ENCODE data around the gene KIF18A.

The KIF18A gene

GRCh38 chr11:28043930-28044709, 63.8 kb downstream of the KIF18A start:
- DNase-seq (ENCODE audit: low read depth, low spot score): no peak
- no peaks in the 10 kb centered on the region for H3K36me3 ChIP-seq (ENCODE audit: control insufficient read depth, insufficient read depth, low read length)
- H3K27ac ChIP-seq (ENCODE audit: low read length): no peak overlapping the region
- H3K4me1 ChIP-seq (ENCODE audit: control insufficient read depth, insufficient read depth, low read length): no peaks in the 10 kb centered on the region
- no peak overlapping the region for H3K4me3 ChIP-seq (ENCODE audit: low read length)
- H3K9me3 ChIP-seq (ENCODE audit: control insufficient read depth, insufficient read depth, low read length): no peaks in the 10 kb centered on the region
- WGBS (ENCODE audit: insufficient coverage, insufficient read length): no CpG with 5 or more reads among the region's 3 CpGs
- no peaks in the 10 kb centered on the region for H3K27me3 ChIP-seq (ENCODE audit: control insufficient read depth, insufficient read depth, low read length)

- Histone ChIP-seq H3K27me3 (ENCODE audit: control insufficient read depth, insufficient read depth, low read length) (no peaks in the 10 kb centered on the region), H3K9me3 (ENCODE audit: control insufficient read depth, insufficient read depth, low read length) (no peaks in the 10 kb centered on the region), H3K4me3 (ENCODE audit: low read length) (no peak overlapping the region), H3K4me1 (ENCODE audit: control insufficient read depth, insufficient read depth, low read length) (no peaks in the 10 kb centered on the region), H3K36me3 (ENCODE audit: control insufficient read depth, insufficient read depth, low read length) (no peaks in the 10 kb centered on the region), H3K27ac (ENCODE audit: low read length) (no peak overlapping the region)
- no peak for DNase-seq (ENCODE audit: low read depth, low spot score)
- WGBS (ENCODE audit: insufficient coverage, insufficient read length): no CpG with 5 or more reads among the region's 2 CpGs
Observed at GRCh38 chr11:28040384-28040783, 67.6 kb downstream of the KIF18A start.

- WGBS (ENCODE audit: insufficient coverage, insufficient read length): no CpG with 5 or more reads among the region's 1 CpG
- Histone ChIP-seq H3K9me3 (ENCODE audit: control insufficient read depth, insufficient read depth, low read length) (no peaks in the 10 kb centered on the region), H3K27me3 (ENCODE audit: control insufficient read depth, insufficient read depth, low read length) (no peaks in the 10 kb centered on the region), H3K4me3 (ENCODE audit: low read length) (no peak overlapping the region), H3K27ac (ENCODE audit: low read length) (no peak overlapping the region), H3K36me3 (ENCODE audit: control insufficient read depth, insufficient read depth, low read length) (no peaks in the 10 kb centered on the region), H3K4me1 (ENCODE audit: control insufficient read depth, insufficient read depth, low read length) (no peaks in the 10 kb centered on the region)
- DNase-seq (ENCODE audit: low read depth, low spot score): no peak
Observed at GRCh38 chr11:28038775-28039174, 69.2 kb downstream of the KIF18A start.

GRCh38 chr11:28026634-28027290, 81.2 kb downstream of the KIF18A start:
- Histone ChIP-seq H3K9me3 (ENCODE audit: control insufficient read depth, insufficient read depth, low read length) (no peaks in the 10 kb centered on the region), H3K4me1 (ENCODE audit: control insufficient read depth, insufficient read depth, low read length) (no peaks in the 10 kb centered on the region), H3K36me3 (ENCODE audit: control insufficient read depth, insufficient read depth, low read length) (no peaks in the 10 kb centered on the region), H3K4me3 (ENCODE audit: low read length) (no peak overlapping the region), H3K27ac (ENCODE audit: low read length) (no peak overlapping the region), H3K27me3 (ENCODE audit: control insufficient read depth, insufficient read depth, low read length) (no peaks in the 10 kb centered on the region)
- no CpG with 5 or more reads among the region's 2 CpGs for WGBS (ENCODE audit: insufficient coverage, insufficient read length)
- DNase-seq (ENCODE audit: low read depth, low spot score): no peak

- Histone ChIP-seq H3K27me3 (ENCODE audit: control insufficient read depth, insufficient read depth, low read length) (no peaks in the 10 kb centered on the region), H3K4me3 (ENCODE audit: low read length) (no peak overlapping the region), H3K36me3 (ENCODE audit: control insufficient read depth, insufficient read depth, low read length) (no peaks in the 10 kb centered on the region), H3K9me3 (ENCODE audit: control insufficient read depth, insufficient read depth, low read length) (no peaks in the 10 kb centered on the region), H3K27ac (ENCODE audit: low read length) (no peak overlapping the region), H3K4me1 (ENCODE audit: control insufficient read depth, insufficient read depth, low read length) (no peaks in the 10 kb centered on the region)
- DNase-seq (ENCODE audit: low read depth, low spot score): no peak
- WGBS (ENCODE audit: insufficient coverage, insufficient read length): no CpG with 5 or more reads among the region's 2 CpGs
Observed at GRCh38 chr11:28017816-28018215, 90.1 kb downstream of the KIF18A start.

- H3K4me3 ChIP-seq (ENCODE audit: low read length): no peak overlapping the region
- no peaks in the 10 kb centered on the region for H3K9me3 ChIP-seq (ENCODE audit: control insufficient read depth, insufficient read depth, low read length)
- no peak for DNase-seq (ENCODE audit: low read depth, low spot score)
- no peaks in the 10 kb centered on the region for H3K4me1 ChIP-seq (ENCODE audit: control insufficient read depth, insufficient read depth, low read length)
- no peaks in the 10 kb centered on the region for H3K36me3 ChIP-seq (ENCODE audit: control insufficient read depth, insufficient read depth, low read length)
- no peaks in the 10 kb centered on the region for H3K27me3 ChIP-seq (ENCODE audit: control insufficient read depth, insufficient read depth, low read length)
- WGBS (ENCODE audit: insufficient coverage, insufficient read length): no CpG with 5 or more reads among the region's 4 CpGs
- no peak overlapping the region for H3K27ac ChIP-seq (ENCODE audit: low read length)
Observed at GRCh38 chr11:28011813-28012212, 96.1 kb downstream of the KIF18A start.

GRCh38 chr11:28009996-28010395, 98.0 kb downstream of the KIF18A start:
- no peak for DNase-seq (ENCODE audit: low read depth, low spot score)
- no peak overlapping the region for H3K27ac ChIP-seq (ENCODE audit: low read length)
- H3K27me3 ChIP-seq (ENCODE audit: control insufficient read depth, insufficient read depth, low read length): no peaks in the 10 kb centered on the region
- no peaks in the 10 kb centered on the region for H3K9me3 ChIP-seq (ENCODE audit: control insufficient read depth, insufficient read depth, low read length)
- H3K4me1 ChIP-seq (ENCODE audit: control insufficient read depth, insufficient read depth, low read length): no peaks in the 10 kb centered on the region
- no CpG with 5 or more reads among the region's 1 CpG for WGBS (ENCODE audit: insufficient coverage, insufficient read length)
- H3K36me3 ChIP-seq (ENCODE audit: control insufficient read depth, insufficient read depth, low read length): no peaks in the 10 kb centered on the region
- no peak overlapping the region for H3K4me3 ChIP-seq (ENCODE audit: low read length)

- Histone ChIP-seq H3K4me3 (ENCODE audit: low read length) (no peak overlapping the region), H3K27ac (ENCODE audit: low read length) (no peak overlapping the region), H3K27me3 (ENCODE audit: control insufficient read depth, insufficient read depth, low read length) (no peaks in the 10 kb centered on the region), H3K9me3 (ENCODE audit: control insufficient read depth, insufficient read depth, low read length) (no peaks in the 10 kb centered on the region), H3K36me3 (ENCODE audit: control insufficient read depth, insufficient read depth, low read length) (no peaks in the 10 kb centered on the region), H3K4me1 (ENCODE audit: control insufficient read depth, insufficient read depth, low read length) (no peaks in the 10 kb centered on the region)
- no peak for DNase-seq (ENCODE audit: low read depth, low spot score)
Observed at GRCh38 chr11:28009388-28009787, 98.6 kb downstream of the KIF18A start.

GRCh38 chr11:28003615-28004014, 104.3 kb downstream of the KIF18A start:
- Histone ChIP-seq H3K27me3 (ENCODE audit: control insufficient read depth, insufficient read depth, low read length) (no peaks in the 10 kb centered on the region; the same call in 1 of the 2 replicates), H3K4me3 (ENCODE audit: low read length) (no peak overlapping the region), H3K36me3 (ENCODE audit: control insufficient read depth, insufficient read depth, low read length) (peaks cover 3% of the 10 kb centered on the region), H3K27ac (ENCODE audit: low read length) (no peak overlapping the region), H3K9me3 (ENCODE audit: control insufficient read depth, insufficient read depth, low read length) (peaks cover 3% of the 10 kb centered on the region), H3K4me1 (ENCODE audit: control insufficient read depth, insufficient read depth, low read length) (no peaks in the 10 kb centered on the region)
- no peak for DNase-seq (ENCODE audit: low read depth, low spot score)

GRCh38 chr11:27998552-27998951, 109.4 kb downstream of the KIF18A start:
- Histone ChIP-seq H3K36me3 (ENCODE audit: control insufficient read depth, insufficient read depth, low read length) (peaks cover 3% of the 10 kb centered on the region), H3K27ac (ENCODE audit: low read length) (no peak overlapping the region), H3K4me1 (ENCODE audit: control insufficient read depth, insufficient read depth, low read length) (no peaks in the 10 kb centered on the region), H3K27me3 (ENCODE audit: control insufficient read depth, insufficient read depth, low read length) (no peaks in the 10 kb centered on the region; the same call in 1 of the 2 replicates), H3K9me3 (ENCODE audit: control insufficient read depth, insufficient read depth, low read length) (peaks cover 3% of the 10 kb centered on the region), H3K4me3 (ENCODE audit: low read length) (no peak overlapping the region)
- no peak for DNase-seq (ENCODE audit: low read depth, low spot score)

- Histone ChIP-seq H3K4me1 (ENCODE audit: control insufficient read depth, insufficient read depth, low read length) (no peaks in the 10 kb centered on the region), H3K4me3 (ENCODE audit: low read length) (no peak overlapping the region), H3K9me3 (ENCODE audit: control insufficient read depth, insufficient read depth, low read length) (peaks cover 3% of the 10 kb centered on the region), H3K36me3 (ENCODE audit: control insufficient read depth, insufficient read depth, low read length) (peaks cover 2% of the 10 kb centered on the region), H3K27ac (ENCODE audit: low read length) (no peak overlapping the region), H3K27me3 (ENCODE audit: control insufficient read depth, insufficient read depth, low read length) (no peaks in the 10 kb centered on the region; the same call in 1 of the 2 replicates)
- no peak for DNase-seq (ENCODE audit: low read depth, low spot score)
- no CpG with 5 or more reads among the region's 2 CpGs for WGBS (ENCODE audit: insufficient coverage, insufficient read length)
Observed at GRCh38 chr11:27997344-27997743, 110.6 kb downstream of the KIF18A start.

Data from iPS DF 6.9 (cell line).